ENCODE measurements around the gene CDH13.
"Not testable (repeated sequence)": the region's sequence is repeated elsewhere in the genome, so short reads cannot be mapped to it uniquely, and the experiment has no call there.

Gene CDH13

DNA sequence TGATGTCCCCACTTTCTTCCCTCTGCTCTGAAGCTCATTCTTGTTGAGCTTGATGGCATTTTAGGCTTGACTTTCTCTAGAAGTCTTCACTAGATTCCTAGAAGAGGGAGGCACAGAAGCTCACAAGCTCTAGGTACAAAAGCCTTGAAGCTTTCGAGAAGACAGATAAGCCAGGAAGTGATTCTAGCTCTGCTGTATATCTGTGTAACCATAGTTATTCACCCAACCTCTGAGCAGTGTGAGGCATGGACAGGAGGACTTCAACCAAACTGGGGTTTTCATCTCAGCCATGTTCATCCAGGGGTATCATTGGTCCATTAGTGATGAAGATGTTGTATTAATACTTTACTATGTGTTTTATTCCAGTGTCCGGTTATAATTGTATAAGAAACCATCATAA, 299.7 kb downstream of the CDH13 start:
- no peaks in the 10 kb centered on the region for H3K4me1 ChIP-seq (ENCODE audit: insufficient read depth, low read length)
- ATAC-seq (ENCODE audit: insufficient read depth, low read depth) (no peak), DNase-seq (no peak)
- no peaks in the 10 kb centered on the region for H3K9me3 ChIP-seq (ENCODE audit: insufficient read depth, low read length, severe bottlenecking)
- H3K27me3 ChIP-seq (ENCODE audit: insufficient read depth, low read length, poor library complexity): peaks cover 14% of the 10 kb centered on the region
- no peak overlapping the region for H3K27ac ChIP-seq (ENCODE audit: low read length)
- no peak overlapping the region for H3K4me2 ChIP-seq (ENCODE audit: insufficient read depth, low read length)
- no peaks in the 10 kb centered on the region for H3K79me2 ChIP-seq (ENCODE audit: insufficient read depth, low read length)
- TF ChIP-seq, protein P1, sequence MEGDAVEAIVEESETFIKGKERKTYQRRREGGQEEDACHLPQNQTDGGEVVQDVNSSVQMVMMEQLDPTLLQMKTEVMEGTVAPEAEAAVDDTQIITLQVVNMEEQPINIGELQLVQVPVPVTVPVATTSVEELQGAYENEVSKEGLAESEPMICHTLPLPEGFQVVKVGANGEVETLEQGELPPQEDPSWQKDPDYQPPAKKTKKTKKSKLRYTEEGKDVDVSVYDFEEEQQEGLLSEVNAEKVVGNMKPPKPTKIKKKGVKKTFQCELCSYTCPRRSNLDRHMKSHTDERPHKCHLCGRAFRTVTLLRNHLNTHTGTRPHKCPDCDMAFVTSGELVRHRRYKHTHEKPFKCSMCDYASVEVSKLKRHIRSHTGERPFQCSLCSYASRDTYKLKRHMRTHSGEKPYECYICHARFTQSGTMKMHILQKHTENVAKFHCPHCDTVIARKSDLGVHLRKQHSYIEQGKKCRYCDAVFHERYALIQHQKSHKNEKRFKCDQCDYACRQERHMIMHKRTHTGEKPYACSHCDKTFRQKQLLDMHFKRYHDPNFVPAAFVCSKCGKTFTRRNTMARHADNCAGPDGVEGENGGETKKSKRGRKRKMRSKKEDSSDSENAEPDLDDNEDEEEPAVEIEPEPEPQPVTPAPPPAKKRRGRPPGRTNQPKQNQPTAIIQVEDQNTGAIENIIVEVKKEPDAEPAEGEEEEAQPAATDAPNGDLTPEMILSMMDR (IDR thresholded peaks at IDR 0.05; ENCODE audit: borderline replicate concordance, extremely low read depth, low read length, poor library complexity, severe bottlenecking): no peak
- no peak for TF ChIP-seq EZH2 (IDR thresholded peaks at IDR 0.05; ENCODE audit: borderline replicate concordance, low read depth, low read length, severe bottlenecking)
- H3K4me3 ChIP-seq (ENCODE audit: low read depth in 1 of 2, low read length in 2 of 2): no peak overlapping the region
- no peaks in the 10 kb centered on the region for H3K36me3 ChIP-seq (ENCODE audit: insufficient read depth, low read length)
- no peak overlapping the region for H3K9ac ChIP-seq (ENCODE audit: low read depth, low read length)
- no peak overlapping the region for H2AFZ ChIP-seq (ENCODE audit: low read depth, low read length)
- H4K20me1 ChIP-seq (ENCODE audit: insufficient read depth, low read length): no peaks in the 10 kb centered on the region

GRCh38 chr16:82933933-82934332, 307.2 kb downstream of the CDH13 start:
- H3K36me3 ChIP-seq (ENCODE audit: insufficient read depth, low read length); H4K20me1 ChIP-seq (ENCODE audit: insufficient read depth, low read length); DNase-seq; H3K4me1 ChIP-seq (ENCODE audit: insufficient read depth, low read length); H2AFZ ChIP-seq (ENCODE audit: low read depth, low read length); H3K27ac ChIP-seq (ENCODE audit: low read length); H3K27me3 ChIP-seq (ENCODE audit: insufficient read depth, low read length, poor library complexity); H3K4me2 ChIP-seq (ENCODE audit: insufficient read depth, low read length); H3K9ac ChIP-seq (ENCODE audit: low read depth, low read length); H3K4me3 ChIP-seq (ENCODE audit: low read depth in 1 of 2, low read length in 2 of 2); H3K79me2 ChIP-seq (ENCODE audit: insufficient read depth, low read length); ATAC-seq (ENCODE audit: insufficient read depth, low read depth): not testable (repeated sequence)
- H3K9me3 ChIP-seq (ENCODE audit: insufficient read depth, low read length, severe bottlenecking): peaks cover 14% of the 10 kb centered on the region

DNA sequence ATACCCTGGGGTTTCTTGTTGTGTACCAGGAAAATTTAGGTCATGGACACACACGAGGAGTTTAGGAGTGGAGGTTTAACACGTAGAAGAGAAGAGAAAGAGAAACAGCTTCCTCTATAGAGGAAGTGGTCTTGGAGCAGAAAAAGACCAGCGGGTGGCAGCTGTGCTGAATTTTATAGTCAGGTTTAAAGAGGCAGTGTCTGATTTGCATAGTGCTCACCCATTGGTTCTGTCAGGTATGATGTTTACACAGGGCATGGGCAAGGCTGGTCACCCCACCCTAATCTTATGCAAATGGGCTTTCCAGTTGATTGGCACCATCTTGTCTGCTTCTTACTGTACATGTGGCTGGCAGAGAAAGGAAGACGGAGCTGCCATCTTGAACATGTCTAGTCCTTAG, 309.0 kb downstream of the CDH13 start:
- Histone ChIP-seq H3K4me3 (ENCODE audit: low read depth in 1 of 2, low read length in 2 of 2) (no peak overlapping the region), H3K4me2 (ENCODE audit: insufficient read depth, low read length) (no peak overlapping the region), H3K79me2 (ENCODE audit: insufficient read depth, low read length) (no peaks in the 10 kb centered on the region), H3K9me3 (ENCODE audit: insufficient read depth, low read length, severe bottlenecking) (peaks cover 14% of the 10 kb centered on the region), H3K36me3 (ENCODE audit: insufficient read depth, low read length) (no peaks in the 10 kb centered on the region), H4K20me1 (ENCODE audit: insufficient read depth, low read length) (no peaks in the 10 kb centered on the region), H2AFZ (ENCODE audit: low read depth, low read length) (no peak overlapping the region), H3K4me1 (ENCODE audit: insufficient read depth, low read length) (no peaks in the 10 kb centered on the region), H3K27ac (ENCODE audit: low read length) (no peak overlapping the region), H3K9ac (ENCODE audit: low read depth, low read length) (no peak overlapping the region), H3K27me3 (ENCODE audit: insufficient read depth, low read length, poor library complexity) (peaks cover 3% of the 10 kb centered on the region)
- ATAC-seq (ENCODE audit: insufficient read depth, low read depth) (peak; percentile 54; the same call in 1 of the 3 replicates), DNase-seq (peak; percentile 9)
- TF ChIP-seq, protein P1 (IDR thresholded peaks at IDR 0.05; ENCODE audit: borderline replicate concordance, extremely low read depth, low read length, poor library complexity, severe bottlenecking): no peak
- TF ChIP-seq EZH2 (IDR thresholded peaks at IDR 0.05; ENCODE audit: borderline replicate concordance, low read depth, low read length, severe bottlenecking): no peak

DNA sequence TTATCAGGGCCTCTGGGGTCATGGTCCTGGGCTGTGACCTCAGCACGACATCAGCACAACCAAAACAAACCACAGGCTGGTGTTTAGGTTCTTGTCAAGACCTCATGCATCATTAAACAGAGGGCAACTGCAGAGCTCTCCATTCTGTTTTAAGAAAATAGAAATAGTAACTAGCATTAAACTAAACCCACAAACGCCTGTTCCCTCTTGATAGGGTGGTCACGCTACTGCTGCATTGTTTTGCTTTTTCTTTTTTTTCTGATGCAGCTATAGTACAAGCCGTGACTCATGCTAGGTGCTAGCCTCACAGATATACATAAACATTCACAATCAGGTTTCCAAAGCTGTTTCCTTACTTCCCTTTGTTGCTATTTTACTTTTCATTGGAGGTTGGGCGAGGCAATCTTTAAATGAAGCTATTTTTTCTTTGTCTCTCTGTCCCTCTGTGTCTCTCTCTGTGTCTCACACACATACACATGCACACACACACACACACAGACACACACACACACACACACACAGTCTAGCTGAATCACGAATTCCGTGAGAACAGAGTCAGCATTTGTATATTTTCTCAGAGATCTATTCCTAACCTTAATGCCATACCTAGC, 310.3 kb downstream of the CDH13 start:
- Histone ChIP-seq H3K79me2 (ENCODE audit: insufficient read depth, low read length) (no peaks in the 10 kb centered on the region), H4K20me1 (ENCODE audit: insufficient read depth, low read length) (no peaks in the 10 kb centered on the region), H2AFZ (ENCODE audit: low read depth, low read length) (no peak overlapping the region), H3K4me2 (ENCODE audit: insufficient read depth, low read length) (no peak overlapping the region), H3K4me3 (ENCODE audit: low read depth in 1 of 2, low read length in 2 of 2) (no peak overlapping the region), H3K4me1 (ENCODE audit: insufficient read depth, low read length) (no peaks in the 10 kb centered on the region), H3K36me3 (ENCODE audit: insufficient read depth, low read length) (no peaks in the 10 kb centered on the region), H3K27ac (ENCODE audit: low read length) (no peak overlapping the region), H3K27me3 (ENCODE audit: insufficient read depth, low read length, poor library complexity) (no peaks in the 10 kb centered on the region), H3K9me3 (ENCODE audit: insufficient read depth, low read length, severe bottlenecking) (peaks cover 14% of the 10 kb centered on the region), H3K9ac (ENCODE audit: low read depth, low read length) (no peak overlapping the region)
- ATAC-seq (ENCODE audit: insufficient read depth, low read depth) (no peak), DNase-seq (no peak)
- TF ChIP-seq, protein P1 (IDR thresholded peaks at IDR 0.05; ENCODE audit: borderline replicate concordance, extremely low read depth, low read length, poor library complexity, severe bottlenecking): no peak
- TF ChIP-seq EZH2 (IDR thresholded peaks at IDR 0.05; ENCODE audit: borderline replicate concordance, low read depth, low read length, severe bottlenecking): no peak
